B cell (primary cell): Measurements from ENCODE around the gene TTC34.

Experiments used
- CTCF ChIP-seq: fragments of 200-600 bp; IDR thresholded peaks from one replicate; pipeline ENCODE4 v1.8.0; 2022; ENCODE audit warnings: antibody characterized with exemption, mild to moderate bottlenecking
- EZH2 ChIP-seq: IDR thresholded peaks from 2 replicates; pipeline ENCODE4 v1.6.1; 2012; ENCODE audit warnings: borderline replicate concordance, low read depth, mild to moderate bottlenecking, moderate library complexity, low read length; ENCODE audit not compliant: insufficient read depth, poor library complexity, severe bottlenecking

- TF ChIP-seq EZH2 (no peak), CTCF (no peak)
Observed at GRCh38 chr1:2650967-2651645, 150.4 kb downstream of the TTC34 start.
